Left lobe of liver (tissue), 2 donors: ENCODE results near the gene TEKTIP1. TPM values are rescaled to one million over a fixed set of nuclear protein-coding genes. Genes with fewer than 3 reads are reported as not detected.
"Not testable (repeated sequence)": the region's sequence is repeated elsewhere in the genome, so short reads cannot be mapped to it uniquely, and the experiment has no call there.

Experiments
- ATAC-seq: fragments of 200-7000 bp; cut with Tn5 transposase; one replicate; pipeline ENCODE4 v1.9.1; 2020; ENCODE audit warnings: mild to moderate bottlenecking, moderate library complexity
- DNase-seq: peaks from one replicate; pipeline ENCODE4 v3.0.0-alpha.2; 2020; ENCODE audit warnings: low spot score
- total RNA-seq: library from RNA; stranded (reverse); gene quantifications from one replicate; pipeline ENCODE4 v1.2.1, GENCODE V29; 2021
- donor health status: DM: no; HTN: no; CAD: no; lungs with moderate emphysema.
- donor health status: DM: no; HTN: yes; CAD: no.

Gene TEKTIP1
- total RNA-seq, 1 donor from 2014 or later: 1.9 TPM

DNA sequence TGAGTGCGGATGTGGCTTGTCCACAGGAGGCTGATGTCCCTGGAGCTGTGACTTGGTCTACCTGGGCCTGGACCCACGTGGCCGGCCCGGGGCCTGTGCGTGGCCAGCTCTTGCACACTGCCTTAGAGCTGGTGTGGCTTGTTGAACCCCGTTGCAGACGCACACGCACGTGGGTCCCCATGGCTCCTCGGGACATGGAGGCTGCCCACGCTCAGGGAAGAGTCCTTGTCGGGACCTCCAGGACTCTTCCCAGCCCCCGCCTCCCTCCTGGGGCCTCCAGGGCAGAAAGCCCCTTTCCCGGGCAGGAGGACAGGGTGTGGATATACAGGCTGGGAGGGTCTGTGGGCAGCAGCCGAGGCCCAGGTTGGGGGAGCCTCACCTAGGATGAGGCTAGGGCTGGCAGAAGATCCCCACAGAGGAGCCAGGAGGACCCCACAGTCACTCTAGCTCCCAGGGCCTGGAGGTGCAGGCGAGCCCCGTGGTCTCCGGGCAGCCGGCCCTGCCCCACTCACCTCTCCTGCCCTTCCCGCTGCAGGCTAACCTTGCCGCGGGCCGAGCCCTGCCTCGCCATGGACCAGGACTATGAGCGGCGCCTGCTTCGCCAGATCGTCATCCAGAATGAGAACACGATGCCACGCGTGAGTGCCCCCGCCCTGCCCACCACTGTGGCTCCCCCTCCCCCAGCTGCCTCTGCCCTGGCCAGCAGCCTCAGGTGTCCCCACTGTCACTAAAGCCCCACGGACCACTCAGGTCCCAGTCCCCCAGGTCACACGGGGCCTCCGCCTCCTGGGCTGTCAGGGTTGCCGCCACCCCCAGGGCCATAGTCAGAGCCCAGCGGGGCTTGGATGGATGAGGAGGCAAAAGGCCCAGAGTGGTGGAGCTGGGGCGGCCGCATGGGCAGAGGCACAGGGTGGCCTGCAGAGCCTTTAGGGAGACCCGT lies 16.3 kb upstream of the TEKTIP1 start:
- ATAC-seq (no peak), DNase-seq (no peak)

GRCh38 chr19:3523361-3524077 lies 15.5 kb upstream of the TEKTIP1 start:
- no peak for DNase-seq
- no peak for ATAC-seq

- peak; percentile 71 for DNase-seq
- ATAC-seq: peak; percentile 64
Measured at GRCh38 chr19:3524078-3524842, 14.7 kb upstream of the TEKTIP1 start.

DNA sequence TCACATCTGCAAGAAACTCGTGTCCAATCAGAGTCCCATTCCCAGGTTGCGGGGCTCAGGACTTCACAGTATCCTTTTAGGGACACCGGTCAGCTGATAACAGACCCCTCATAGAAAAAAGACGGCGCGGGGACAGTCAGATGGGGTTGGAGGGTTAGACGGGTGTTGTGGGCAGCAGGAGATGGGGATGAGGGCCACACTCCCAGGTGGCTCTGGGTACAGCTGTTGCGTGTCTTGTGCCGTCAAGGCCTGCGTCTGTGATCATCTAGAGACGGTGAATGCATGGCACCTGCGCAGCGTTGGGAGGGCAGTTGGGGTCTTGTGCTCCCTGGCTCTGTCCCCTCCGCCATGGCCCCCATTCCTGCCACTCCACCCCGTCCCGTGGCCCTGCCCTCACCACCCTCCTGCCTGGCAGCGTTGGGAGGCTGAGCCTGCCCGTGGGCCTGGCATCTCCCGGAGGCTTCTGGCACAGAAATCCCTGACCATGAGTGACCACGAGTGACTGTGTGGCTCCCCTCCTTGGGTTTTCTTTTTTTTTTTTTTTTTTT lies 14.0 kb upstream of the TEKTIP1 start:
- DNase-seq (no peak), ATAC-seq (no peak)

- ATAC-seq: no peak
Measured at GRCh38 chr19:3526507-3527237, 12.3 kb upstream of the TEKTIP1 start.

DNA sequence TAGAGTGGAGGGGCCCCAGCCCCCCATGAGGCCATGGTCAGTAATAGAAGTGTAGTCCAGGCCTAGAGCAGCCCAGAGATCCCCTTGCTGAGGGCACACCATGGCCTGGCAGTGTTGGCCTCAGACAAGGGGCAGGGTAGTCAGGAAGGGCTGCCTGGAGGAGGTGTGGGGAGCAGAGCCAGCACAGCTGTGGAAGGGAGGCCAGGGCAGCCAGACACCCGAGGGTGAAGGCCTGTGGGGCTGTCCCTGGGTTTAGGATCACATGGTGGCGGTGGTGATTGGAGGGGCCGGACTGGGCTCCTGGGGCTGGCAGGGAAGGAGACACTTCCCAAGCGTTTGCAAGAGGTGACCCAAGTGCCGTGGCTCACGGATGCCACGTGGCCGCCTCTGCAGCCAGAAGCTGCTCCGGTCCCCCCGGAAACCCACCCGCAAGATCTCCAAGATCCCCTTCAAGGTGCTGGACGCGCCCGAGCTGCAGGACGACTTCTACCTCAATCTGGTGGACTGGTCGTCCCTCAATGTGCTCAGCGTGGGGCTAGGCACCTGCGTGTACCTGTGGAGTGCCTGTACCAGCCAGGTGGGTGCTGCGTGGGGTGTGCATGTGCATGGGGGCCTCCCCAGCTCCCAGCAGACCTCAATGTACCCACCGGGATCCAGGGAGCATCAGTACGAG lies 11.6 kb upstream of the TEKTIP1 start:
- ATAC-seq: no peak
- DNase-seq: no peak

More at GRCh38 chr19:3526507-3527237, 12.3 kb upstream of the TEKTIP1 start:
- no peak for DNase-seq

- ATAC-seq (no peak), DNase-seq (no peak)
Measured at GRCh38 chr19:3528080-3528479, 10.9 kb upstream of the TEKTIP1 start.

DNA sequence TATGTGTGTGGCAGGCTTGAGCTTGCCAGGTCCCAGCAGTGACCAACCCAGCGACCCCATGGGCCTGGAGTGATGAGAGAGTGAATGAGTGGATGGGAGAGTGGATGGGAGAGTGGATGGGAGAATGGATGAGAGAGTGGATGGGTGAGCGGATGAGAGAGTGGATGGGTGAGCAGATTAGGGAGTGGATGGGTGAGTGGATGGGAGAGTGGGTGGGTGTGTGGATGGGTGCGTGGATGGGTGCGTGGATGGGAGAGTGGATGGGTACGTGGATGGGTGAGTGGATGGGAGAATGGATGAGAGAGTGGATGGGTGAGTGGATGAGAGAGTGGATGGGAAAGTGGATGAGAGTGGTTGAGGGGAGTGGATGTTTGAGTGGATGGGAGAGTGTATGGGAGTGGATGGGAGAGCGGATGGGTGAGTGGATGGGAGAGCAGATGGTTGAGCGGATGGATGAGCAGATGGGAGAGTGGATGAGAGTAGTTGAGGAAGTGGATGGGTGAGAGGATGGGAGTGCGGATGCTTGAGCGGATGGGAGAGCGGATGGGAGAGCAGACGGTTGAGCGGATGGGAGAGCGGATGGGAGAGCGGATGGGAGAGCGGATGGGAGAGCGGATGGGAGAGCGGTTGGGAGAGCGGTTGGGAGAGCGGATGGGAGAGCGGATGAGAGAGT lies 10.3 kb upstream of the TEKTIP1 start:
- DNase-seq (no peak), ATAC-seq (no peak)

DNA sequence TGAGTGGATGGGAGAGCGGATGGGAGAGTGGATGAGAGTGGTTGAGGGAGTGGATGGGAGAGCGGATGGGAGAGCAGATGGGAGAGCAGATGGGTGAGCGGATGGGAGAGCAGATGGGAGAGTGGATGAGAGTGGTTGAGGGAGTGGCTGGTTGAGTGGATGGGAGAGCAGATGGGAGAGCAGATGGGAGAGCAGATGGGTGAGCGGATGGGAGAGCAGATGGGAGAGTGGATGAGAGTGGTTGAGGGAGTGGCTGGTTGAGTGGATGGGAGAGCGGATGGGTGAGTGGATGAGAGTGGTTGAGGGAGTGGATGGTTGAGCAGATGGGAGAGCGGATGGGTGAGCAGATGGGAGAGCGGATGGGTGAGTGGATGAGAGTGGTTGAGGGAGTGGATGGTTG lies 9.7 kb upstream of the TEKTIP1 start:
- ATAC-seq, DNase-seq: not testable (repeated sequence)

- ATAC-seq (no peak), DNase-seq (no peak)
Measured at GRCh38 chr19:3530389-3530788, 8.6 kb upstream of the TEKTIP1 start.

- ATAC-seq (no peak), DNase-seq (no peak)
Measured at GRCh38 chr19:3531716-3532115, 7.3 kb upstream of the TEKTIP1 start.

- DNase-seq (no peak), ATAC-seq (no peak)
Measured at GRCh38 chr19:3532154-3532786, 6.7 kb upstream of the TEKTIP1 start.

- DNase-seq: no peak
Measured at GRCh38 chr19:3533033-3533432, 5.9 kb upstream of the TEKTIP1 start.

GRCh38 chr19:3533563-3534216 lies 5.3 kb upstream of the TEKTIP1 start:
- ATAC-seq: no peak

More at GRCh38 chr19:3533033-3533432, 5.9 kb upstream of the TEKTIP1 start:
- no peak for ATAC-seq

DNA sequence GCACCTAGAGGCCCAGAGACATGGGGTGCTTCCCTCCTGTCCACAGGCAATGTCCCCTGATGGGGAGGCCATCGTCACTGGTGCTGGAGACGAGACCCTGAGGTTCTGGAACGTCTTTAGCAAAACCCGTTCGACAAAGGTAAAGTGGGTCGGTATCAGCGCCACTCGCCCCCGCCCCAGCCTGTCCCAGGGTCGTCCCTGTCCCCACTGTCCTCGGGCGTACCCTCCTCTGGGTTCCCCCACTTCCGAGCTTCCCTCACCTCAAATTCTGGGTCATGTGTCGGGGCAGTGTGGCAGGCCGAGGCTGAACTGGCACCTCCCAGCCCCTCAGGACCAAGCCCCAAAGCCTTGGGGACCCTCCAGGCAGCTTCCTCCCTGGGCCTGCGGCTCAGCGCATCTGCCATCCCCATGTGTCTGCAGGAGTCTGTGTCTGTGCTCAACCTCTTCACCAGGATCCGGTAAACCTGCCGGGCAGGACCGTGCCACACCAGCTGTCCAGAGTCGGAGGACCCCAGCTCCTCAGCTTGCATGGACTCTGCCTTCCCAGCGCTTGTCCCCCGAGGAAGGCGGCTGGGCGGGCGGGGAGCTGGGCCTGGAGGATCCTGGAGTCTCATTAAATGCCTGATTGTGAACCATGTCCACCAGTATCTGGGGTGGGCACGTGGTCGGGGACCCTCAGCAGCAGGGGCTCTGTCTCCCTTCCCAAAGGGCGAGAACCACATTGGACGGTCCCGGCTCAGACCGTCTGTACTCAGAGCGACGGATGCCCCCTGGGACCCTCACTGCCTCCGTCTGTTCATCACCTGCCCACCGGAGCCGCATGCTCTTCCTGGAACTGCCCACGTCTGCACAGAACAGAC lies 4.4 kb upstream of the TEKTIP1 start:
- ATAC-seq (no peak), DNase-seq (no peak)

More at GRCh38 chr19:3533563-3534216, 5.3 kb upstream of the TEKTIP1 start:
- DNase-seq: no peak

DNA sequence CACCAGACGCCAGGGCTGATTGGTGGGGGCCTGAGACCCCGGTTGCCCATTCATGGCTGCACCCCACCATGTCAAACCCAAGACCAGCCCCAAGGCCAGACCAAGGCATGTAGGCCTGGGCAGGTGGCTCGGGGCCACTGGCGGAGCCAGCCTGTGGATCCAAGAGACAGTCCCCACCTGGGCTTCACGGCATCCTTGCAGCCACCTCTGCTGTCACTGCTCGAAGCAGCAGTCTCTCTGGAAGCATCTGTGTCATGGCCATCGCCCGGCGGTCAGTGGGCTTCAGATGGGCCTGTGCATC lies 3.8 kb upstream of the TEKTIP1 start:
- no peak for ATAC-seq
- no peak for DNase-seq

DNA sequence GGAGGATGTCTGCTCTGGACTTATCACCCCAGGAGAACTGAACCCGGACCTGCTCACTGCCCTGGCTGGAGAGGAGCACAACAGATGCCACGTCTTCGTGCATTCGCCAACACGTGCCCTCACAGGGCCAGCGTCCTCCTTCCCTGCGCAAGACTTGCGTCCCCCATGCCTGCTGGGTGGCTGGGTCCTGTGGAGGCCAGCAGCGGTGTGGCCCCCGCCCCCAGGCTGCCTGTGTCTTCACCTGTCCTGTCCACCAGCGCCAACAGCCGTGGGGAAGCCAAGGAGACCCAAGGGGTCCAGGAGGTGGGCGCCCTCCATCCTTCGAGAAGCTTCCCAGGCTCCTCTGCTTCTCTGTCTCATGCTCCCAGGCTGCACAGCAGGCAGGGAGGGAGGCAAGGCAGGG lies 3.4 kb upstream of the TEKTIP1 start:
- no peak for ATAC-seq
- no peak for DNase-seq
